HepG2 (cell line): ENCODE results near the gene FAM118B. TPM values are rescaled to one million over a fixed set of nuclear protein-coding genes. Genes with fewer than 3 reads are reported as not detected.

ENCODE experiments used
- CHD2 ChIP-seq: IDR thresholded peaks from 2 replicates; pipeline ENCODE4 v1.6.1; 2011; ENCODE audit warnings: low read depth, low read length, improper control_type of control experiment
- CREM ChIP-seq, 2 experiments: sonication (generic) in 1 of 2; formaldehyde crosslinking in 1 of 2; IDR thresholded peaks; 2 replicates each; pipeline versions ENCODE4 v1.4.0 to v1.6.1; 2016 to 2020; ENCODE audit warnings: antibody characterized with exemption in 1 of 2, mild to moderate bottlenecking in 1 of 2, missing genetic modification reagents in 1 of 2
- HMG20A ChIP-seq: IDR thresholded peaks from 2 replicates; pipeline ENCODE4 v1.6.1; 2016; ENCODE audit warnings: borderline replicate concordance
- HOXA7 ChIP-seq: sonication (generic); formaldehyde crosslinking; IDR thresholded peaks from 2 replicates; pipeline ENCODE4 v1.8.1; 2022; ENCODE audit warnings: mild to moderate bottlenecking, missing genetic modification reagents, moderate library complexity
- JDP2 ChIP-seq: sonication (generic); formaldehyde crosslinking; IDR thresholded peaks from 2 replicates; pipeline ENCODE4 v1.8.1; 2022; ENCODE audit warnings: missing genetic modification reagents, borderline replicate concordance
- MEF2D ChIP-seq: sonication (generic); formaldehyde crosslinking; IDR thresholded peaks from 2 replicates; pipeline ENCODE4 v1.5.1; 2020; ENCODE audit warnings: mild to moderate bottlenecking, missing genetic modification reagents
- MTF2 ChIP-seq: sonication (generic); formaldehyde crosslinking; IDR thresholded peaks from 2 replicates; pipeline ENCODE4 v1.5.0; 2020; ENCODE audit warnings: missing genetic modification reagents, borderline replicate concordance
- MXD3 ChIP-seq: IDR thresholded peaks from 2 replicates; pipeline ENCODE4 v1.6.1; 2016; ENCODE audit warnings: mild to moderate bottlenecking, missing biosample characterization, missing genetic modification reagents
- NCOA1 ChIP-seq: sonication (generic); formaldehyde crosslinking; IDR thresholded peaks from 2 replicates; pipeline ENCODE4 v1.9.0; 2021; ENCODE audit warnings: missing genetic modification reagents
- NR3C1 ChIP-seq: sonication (generic); formaldehyde crosslinking; IDR thresholded peaks from 2 replicates; pipeline ENCODE4 v1.4.0; 2020; ENCODE audit warnings: missing genetic modification reagents
- PCBP2 ChIP-seq: fragments of 200-400 bp; formaldehyde crosslinking; optimal IDR thresholded peaks from 2 replicates; pipeline ENCODE3; 2018; ENCODE audit warnings: low read length, low read depth; ENCODE audit not compliant: poor library complexity, severe bottlenecking
- SETDB1 ChIP-seq: sonication (generic); formaldehyde crosslinking; IDR thresholded peaks from 2 replicates; pipeline ENCODE4 v1.5.1; 2020; ENCODE audit warnings: missing genetic modification reagents, mild to moderate bottlenecking, borderline replicate concordance
- ZFX ChIP-seq: sonication (generic); formaldehyde crosslinking; IDR thresholded peaks from 2 replicates; pipeline ENCODE4 v1.4.0; 2020; ENCODE audit warnings: mild to moderate bottlenecking, low read depth, missing genetic modification reagents, moderate library complexity
- ZNF142 ChIP-seq: sonication (generic); formaldehyde crosslinking; IDR thresholded peaks from 2 replicates; pipeline ENCODE4 v1.4.0; 2020; ENCODE audit warnings: missing genetic modification reagents
- ZNF256 ChIP-seq: sonication (generic); formaldehyde crosslinking; conservative IDR thresholded peaks from 2 replicates; pipeline ENCODE4 v1.4.0; 2020; ENCODE audit warnings: missing genetic modification reagents
- ZNF382 ChIP-seq: sonication (generic); formaldehyde crosslinking; IDR thresholded peaks from 2 replicates; pipeline ENCODE4 v1.5.0; 2020; ENCODE audit warnings: missing genetic modification reagents, mild to moderate bottlenecking, borderline replicate concordance
- ZNF512B ChIP-seq: sonication (generic); formaldehyde crosslinking; IDR thresholded peaks from 2 replicates; pipeline ENCODE4 v1.5.1; 2020; ENCODE audit warnings: missing genetic modification reagents, mild to moderate bottlenecking, borderline replicate concordance
- ZNF614 ChIP-seq: IDR thresholded peaks from 2 replicates; pipeline ENCODE4 v1.6.1; 2018; ENCODE audit warnings: missing biosample characterization, missing genetic modification reagents, inconsistent platforms, borderline replicate concordance
- ZNF709 ChIP-seq: sonication (generic); formaldehyde crosslinking; IDR thresholded peaks from 2 replicates; pipeline ENCODE4 v1.5.0; 2020; ENCODE audit warnings: mild to moderate bottlenecking, missing genetic modification reagents
- ZNF788 ChIP-seq: sonication (generic); formaldehyde crosslinking; IDR thresholded peaks from 2 replicates; pipeline ENCODE4 v1.5.0; 2020; ENCODE audit warnings: mild to moderate bottlenecking, missing genetic modification reagents, borderline replicate concordance
- ZNF83 ChIP-seq: sonication (generic); formaldehyde crosslinking; IDR thresholded peaks from 2 replicates; pipeline ENCODE4 v1.4.0; 2020; ENCODE audit warnings: missing genetic modification reagents, mild to moderate bottlenecking, borderline replicate concordance
- polyA plus RNA-seq, 8 experiments: library from polyadenylated mRNA; depleted of rRNA in 3 of 8; stranded (reverse) in 7 of 8; unstranded in 1 of 8; fragments of >200 nt; fragmentation: Illumina TruSeq in 4 of 8; extraction: Trizol in 4 of 8; gene quantifications; 2 replicates each; pipeline versions ENCODE4 v1.2.1 to v1.2.3, GENCODE V29; 2011 to 2016; ENCODE audit warnings: low read depth in 4 of 8, missing spikeins in 1 of 8, mixed read lengths in 1 of 8; ENCODE audit not compliant: insufficient read depth in 1 of 8
- total RNA-seq, 5 experiments: library from RNA; depleted of rRNA; stranded (reverse); fragments of >200 nt; fragmentation: Illumina TruSeq; extraction: Trizol; gene quantifications; 2 replicates each; pipeline ENCODE4 v1.2.3, GENCODE V29; 2016; ENCODE audit warnings: low read depth in 1 of 5

The FAM118B gene
- total and polyA plus RNA-seq, 2 of the 13 experiments (the other 11 are each of a cell fraction or from before 2014, with no cell fraction given): 10.2 to 25.7 TPM

- TF ChIP-seq ZNF512B (CRISPR knock-in tag): no peak
- TF ChIP-seq NCOA1 (CRISPR knock-in tag): no peak
- TF ChIP-seq CHD2: no peak
- no peak for TF ChIP-seq ZNF788 (CRISPR knock-in tag)
- no peak for TF ChIP-seq SETDB1
- TF ChIP-seq JDP2 (CRISPR knock-in tag): no peak
- TF ChIP-seq ZNF142 (CRISPR knock-in tag): no peak
- no peak for TF ChIP-seq ZNF614 (CRISPR knock-in tag)
- TF ChIP-seq ZNF709 (CRISPR knock-in tag): 0 out of 2 replicates have a peak, but pooled peaks have one; percentile 13
- TF ChIP-seq NR3C1 (CRISPR knock-in tag): no peak
- no peak for TF ChIP-seq HOXA7 (CRISPR knock-in tag)
- 0 out of 2 replicates have a peak, but pooled peaks have one; percentile 39 for TF ChIP-seq ZNF256 (CRISPR knock-in tag)
- TF ChIP-seq MTF2 (CRISPR knock-in tag): no peak
- TF ChIP-seq ZFX (CRISPR knock-in tag): peak; percentile 73
- no peak for TF ChIP-seq PCBP2
- no peak for TF ChIP-seq MEF2D (CRISPR knock-in tag)
- no peak for TF ChIP-seq HMG20A
- TF ChIP-seq ZNF83: no peak
- no peak for TF ChIP-seq ZNF382 (CRISPR knock-in tag)
- TF ChIP-seq MXD3: peak; percentile 45; the same call in 1 of the 2 replicates
- TF ChIP-seq CREM (IDR thresholded peaks at IDR 0.05): peak; percentile 54; the same call in 1 of the 2 replicates
- TF ChIP-seq CREM (CRISPR knock-in tag; IDR thresholded peaks at IDR 0.05): no peak
Observed at GRCh38 chr11:126186708-126187529, 24.7 kb upstream of the FAM118B start (continued).
